Fibroblast of lung (primary cell): ENCODE results near the gene OGFRL1.

Source experiments
- EZH2 ChIP-seq: IDR thresholded peaks from 2 replicates; pipeline ENCODE4 v1.5.1; 2012; ENCODE audit warnings: low read length, control low read depth, mild to moderate bottlenecking; ENCODE audit errors: missing control alignments
- TF ChIP-seq, protein P1 (sequence below), 2 donors: IDR thresholded peaks in 1 of 2; conservative IDR thresholded peaks in 1 of 2; 1 replicate in 1 of 2; 2 replicates in 1 of 2; pipeline ENCODE4 v1.5.1; 2011 to 2012; ENCODE audit warnings: low read length in 2 of 2, control low read depth in 1 of 2, inconsistent platforms in 1 of 2, low read depth in 1 of 2, mild to moderate bottlenecking in 1 of 2

DNA sequence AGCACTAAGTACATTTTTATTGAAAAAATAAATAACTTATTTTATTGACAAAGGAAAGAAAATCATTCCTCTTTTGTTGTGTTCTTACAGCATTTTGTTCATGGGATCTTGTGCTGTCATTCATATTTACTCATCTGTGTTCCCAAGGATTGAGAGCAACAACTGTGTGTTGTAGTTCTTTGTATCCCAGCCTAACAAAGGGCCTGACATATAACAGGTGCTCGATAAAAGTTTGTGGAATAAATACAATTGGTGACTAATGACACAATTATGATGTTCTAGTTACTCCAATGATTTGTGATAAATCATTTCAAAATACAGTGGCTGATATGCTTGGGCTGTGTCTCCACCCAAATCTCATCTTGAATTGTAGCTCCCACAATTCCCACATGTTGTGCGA, 7.9 kb upstream of the OGFRL1 start:
- TF ChIP-seq EZH2, result no peak
- TF ChIP-seq, protein P1, sequence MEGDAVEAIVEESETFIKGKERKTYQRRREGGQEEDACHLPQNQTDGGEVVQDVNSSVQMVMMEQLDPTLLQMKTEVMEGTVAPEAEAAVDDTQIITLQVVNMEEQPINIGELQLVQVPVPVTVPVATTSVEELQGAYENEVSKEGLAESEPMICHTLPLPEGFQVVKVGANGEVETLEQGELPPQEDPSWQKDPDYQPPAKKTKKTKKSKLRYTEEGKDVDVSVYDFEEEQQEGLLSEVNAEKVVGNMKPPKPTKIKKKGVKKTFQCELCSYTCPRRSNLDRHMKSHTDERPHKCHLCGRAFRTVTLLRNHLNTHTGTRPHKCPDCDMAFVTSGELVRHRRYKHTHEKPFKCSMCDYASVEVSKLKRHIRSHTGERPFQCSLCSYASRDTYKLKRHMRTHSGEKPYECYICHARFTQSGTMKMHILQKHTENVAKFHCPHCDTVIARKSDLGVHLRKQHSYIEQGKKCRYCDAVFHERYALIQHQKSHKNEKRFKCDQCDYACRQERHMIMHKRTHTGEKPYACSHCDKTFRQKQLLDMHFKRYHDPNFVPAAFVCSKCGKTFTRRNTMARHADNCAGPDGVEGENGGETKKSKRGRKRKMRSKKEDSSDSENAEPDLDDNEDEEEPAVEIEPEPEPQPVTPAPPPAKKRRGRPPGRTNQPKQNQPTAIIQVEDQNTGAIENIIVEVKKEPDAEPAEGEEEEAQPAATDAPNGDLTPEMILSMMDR (conservative IDR thresholded peaks at IDR 0.05 in 1 of 2, IDR thresholded peaks at IDR 0.05 in 1 of 2; ENCODE audit: low read depth in 1 of 2, low read length in 2 of 2), result no peak
